GM21737 (cell line): ENCODE results near the gene APH1B.

ENCODE experiments used
- ATAC-seq: cut with Tn5 transposase; IDR thresholded peaks from one replicate; pipeline ENCODE4 v1.9.1; 2021; ENCODE audit warnings: mild to moderate bottlenecking, moderate library complexity; ENCODE audit not compliant: unreplicated experiment

Gene APH1B

GRCh38 chr15:63350178-63350621, 72.8 kb downstream of the APH1B start:
- no peak for ATAC-seq

GRCh38 chr15:63351170-63351569, 73.8 kb downstream of the APH1B start:
- ATAC-seq, result no peak

DNA sequence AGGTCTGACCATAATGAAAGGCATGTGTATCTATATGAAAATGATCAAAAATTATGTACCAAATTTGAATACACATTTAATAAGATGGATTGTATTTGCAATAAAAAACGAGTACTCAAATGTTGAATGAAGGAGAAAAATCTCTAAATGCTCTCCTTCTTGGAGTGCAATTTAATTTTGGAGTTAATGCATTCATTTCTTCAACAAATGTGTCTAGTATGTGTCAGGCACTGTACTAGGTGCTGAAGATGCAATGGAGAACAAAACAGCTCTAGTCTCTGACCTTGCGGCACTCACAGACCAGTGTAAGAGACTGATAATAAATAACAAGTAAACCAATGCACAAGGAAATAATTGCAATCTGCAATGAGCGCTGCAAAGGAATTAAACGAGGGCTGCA, 75.4 kb downstream of the APH1B start:
- ATAC-seq, result no peak

- ATAC-seq, result no peak
These were observed 75.9 kb downstream of the APH1B start for GRCh38 chr15:63353261-63353660.

GRCh38 chr15:63353887-63354286, 76.5 kb downstream of the APH1B start:
- no peak for ATAC-seq

DNA sequence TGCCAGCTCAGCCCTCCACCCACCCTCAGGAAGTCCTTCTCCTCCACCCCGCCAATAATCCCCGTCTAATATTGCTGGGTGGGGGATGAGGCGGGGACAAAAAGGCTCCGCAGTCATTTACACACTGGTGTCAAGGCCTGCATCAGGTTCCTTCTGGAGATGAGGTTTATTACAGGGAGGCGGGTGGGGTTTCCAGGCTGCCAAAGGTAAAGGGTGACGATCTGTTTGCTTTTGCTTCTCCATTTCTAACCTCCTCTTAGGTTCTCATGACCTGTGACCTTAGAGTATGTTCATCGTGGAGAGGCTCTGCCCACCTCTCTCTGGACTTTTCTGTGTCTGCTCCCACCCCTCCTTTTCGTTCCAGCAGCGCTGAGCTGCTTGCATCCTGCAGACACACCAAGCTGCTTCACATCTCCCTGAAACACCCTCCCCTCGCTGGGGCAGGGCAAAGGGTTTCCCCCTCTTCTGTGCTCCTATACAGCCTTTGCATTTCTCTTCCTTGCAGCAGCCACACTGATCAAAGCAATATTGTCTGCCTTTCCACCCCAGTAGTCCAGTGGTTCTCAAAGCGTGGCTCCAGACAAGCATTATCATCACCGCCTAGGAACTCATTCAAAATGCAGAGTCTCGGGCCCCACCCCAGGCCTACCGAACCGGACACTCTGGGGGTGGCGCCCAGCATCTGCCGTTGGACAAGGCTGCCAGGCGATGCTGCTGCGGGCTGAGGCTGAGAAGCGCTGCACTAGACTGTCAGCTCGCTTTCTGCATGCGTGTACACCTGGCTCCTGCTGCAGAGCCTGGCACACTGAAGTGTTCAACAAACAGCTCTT, 77.6 kb downstream of the APH1B start:
- no peak for ATAC-seq

DNA sequence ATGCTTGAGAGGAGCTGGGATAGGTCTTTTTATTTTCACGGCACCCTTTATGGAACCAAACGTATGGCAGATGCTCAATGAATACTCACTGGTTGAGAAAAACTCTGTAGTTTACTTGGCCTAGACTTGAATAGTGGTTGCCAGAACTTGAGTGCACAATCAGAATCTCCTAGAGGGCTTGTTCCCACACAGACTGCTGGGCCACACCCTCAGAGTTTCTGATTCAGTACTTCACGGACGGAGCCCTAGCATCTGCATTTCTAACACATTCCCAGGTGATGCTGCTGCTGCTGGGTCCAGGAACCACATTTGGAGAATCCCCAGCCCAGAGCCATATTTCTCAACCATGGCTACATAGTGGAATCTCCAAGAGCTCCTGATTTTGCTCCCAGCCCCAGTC, 79.7 kb downstream of the APH1B start:
- ATAC-seq, result no peak

DNA sequence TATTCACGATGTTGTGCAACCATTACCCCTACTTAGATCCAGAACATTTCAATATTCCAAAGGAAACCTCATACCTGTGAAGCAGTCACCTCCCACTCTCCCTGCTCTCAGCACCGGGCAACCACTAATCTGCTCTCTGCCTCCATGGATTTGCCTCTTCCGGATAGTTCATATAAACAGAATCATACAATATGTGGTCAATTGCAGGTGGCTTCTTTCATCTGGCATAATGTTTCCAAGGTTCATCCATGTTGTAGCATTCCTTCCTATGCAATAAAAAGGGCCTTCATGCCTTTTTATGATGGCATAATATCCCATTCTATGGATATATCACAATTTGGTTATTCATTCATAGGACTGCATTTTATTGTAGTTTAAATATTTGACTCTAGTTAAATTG, 80.3 kb downstream of the APH1B start:
- no peak for ATAC-seq

DNA sequence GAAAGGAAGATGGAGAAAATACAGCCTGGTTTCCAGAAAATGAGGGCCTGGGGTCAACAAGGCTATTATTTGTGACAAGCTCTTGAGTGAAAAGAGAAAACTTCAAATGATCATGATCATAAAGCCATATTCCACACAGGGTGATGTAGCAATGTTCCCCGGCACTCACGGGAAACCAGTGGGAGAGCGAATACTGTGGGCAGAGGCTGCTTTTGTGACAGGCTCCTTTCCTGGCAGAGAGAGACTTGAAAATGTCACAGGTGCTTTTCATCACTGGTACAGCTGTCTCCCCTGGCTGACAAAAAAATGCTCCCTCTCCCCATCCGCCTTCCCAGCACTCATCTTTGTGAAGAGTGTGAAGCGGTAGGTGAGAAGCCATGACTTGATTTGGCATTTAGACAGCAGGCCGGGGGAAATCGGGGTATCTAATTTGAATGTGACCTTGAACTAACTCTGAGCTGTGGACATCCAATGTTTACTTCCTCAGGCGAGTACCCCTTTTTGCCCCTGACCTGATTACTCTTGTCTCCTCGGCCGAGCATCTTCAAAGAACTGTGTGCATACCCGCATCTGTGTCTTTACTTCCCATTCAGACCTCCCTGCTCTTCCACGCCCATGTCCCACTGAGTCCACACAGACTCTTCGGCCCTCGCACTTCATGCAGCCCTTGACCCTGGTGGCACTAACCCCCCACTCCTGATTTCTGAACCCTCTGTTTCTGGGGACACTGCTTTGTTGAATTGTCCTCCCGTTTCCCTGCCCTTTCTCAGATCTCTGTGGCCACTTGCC, 81.0 kb downstream of the APH1B start:
- ATAC-seq, result no peak
